HCT116 (cell line): ENCODE measurements around the gene WWOX.

Source experiments
- CTCF ChIP-seq, 3 experiments: fragments of 200-600 bp in 1 of 3; sonication (generic) in 1 of 3; IDR thresholded peaks in 2 of 3; conservative IDR thresholded peaks in 1 of 3; 2 replicates each; pipeline ENCODE4 v1.5.1; 2012 to 2017; ENCODE audit warnings: low read depth in 2 of 3, low read length in 2 of 3, antibody characterized with exemption in 1 of 3, borderline replicate concordance in 1 of 3, control low read depth in 1 of 3, mild to moderate bottlenecking in 1 of 3, mixed read lengths in 1 of 3, mixed run types in 1 of 3, moderate library complexity in 1 of 3; ENCODE audit not compliant: insufficient read depth in 1 of 3
- EZH2 ChIP-seq: fragments of 200-600 bp; sonication (generic); IDR thresholded peaks from 2 replicates; pipeline ENCODE4 v1.6.1; 2017; ENCODE audit warnings: antibody characterized with exemption, mixed run types

DNA sequence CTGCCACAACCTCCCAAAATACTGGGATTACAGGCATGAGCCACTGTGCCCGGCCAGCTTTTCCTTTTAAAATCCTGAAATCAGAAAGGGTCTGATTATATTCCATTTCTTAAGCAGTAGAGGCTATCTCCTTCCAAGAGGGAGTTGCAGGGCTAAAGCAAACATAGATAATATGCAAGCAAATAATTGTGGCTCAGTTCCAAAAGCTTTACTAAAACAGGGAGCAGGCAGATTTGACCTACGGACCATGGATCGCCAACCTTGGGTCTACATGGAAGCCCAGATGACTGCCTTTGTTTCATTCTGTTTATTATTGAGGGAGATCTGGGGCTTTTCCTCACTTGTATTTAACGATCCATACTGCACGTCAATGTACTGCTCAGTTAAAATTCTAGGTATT is 38.6 kb upstream of the WWOX start:
- TF ChIP-seq CTCF (IDR thresholded peaks at IDR 0.05 in 2 of 3, conservative IDR thresholded peaks at IDR 0.05 in 1 of 3; ENCODE audit: borderline replicate concordance in 1 of 3, insufficient read depth in 1 of 3, low read depth in 2 of 3, low read length in 2 of 3), result no peak
- TF ChIP-seq EZH2, result no peak
